HUES64 (cell line): Measurements from ENCODE around the gene RGL4.
"Not testable (repeated sequence)": the region's sequence is repeated elsewhere in the genome, so short reads cannot be mapped to it uniquely, and the experiment has no call there.

Experiments used
- H3K27ac ChIP-seq: 2 replicates; pipeline ENCODE4 v1.7.0; 2013; ENCODE audit warnings: low read depth, low read length, inconsistent platforms
- H3K27me3 ChIP-seq: 2 replicates; pipeline ENCODE4 v1.6.1; 2013; ENCODE audit warnings: mild to moderate bottlenecking, low read length; ENCODE audit not compliant: insufficient read depth
- H3K36me3 ChIP-seq: 2 replicates; pipeline ENCODE4 v1.6.1; 2013; ENCODE audit warnings: mild to moderate bottlenecking, low read length; ENCODE audit not compliant: insufficient read depth
- H3K4me1 ChIP-seq: 2 replicates; pipeline ENCODE4 v1.6.1; 2013; ENCODE audit warnings: mild to moderate bottlenecking, low read length, moderate library complexity; ENCODE audit not compliant: insufficient read depth
- H3K4me3 ChIP-seq: 2 replicates; pipeline ENCODE4 v1.5.1; 2013; ENCODE audit warnings: mild to moderate bottlenecking, low read length, moderate library complexity
- H3K9ac ChIP-seq: 2 replicates; pipeline ENCODE4 v1.6.1; 2013; ENCODE audit warnings: mild to moderate bottlenecking, low read depth, low read length
- H3K9me3 ChIP-seq: 2 replicates; pipeline ENCODE4 v1.6.1; 2013; ENCODE audit warnings: low read depth, low read length; ENCODE audit not compliant: insufficient read depth
- WGBS: fragments of 150-250, 120-280 bp; methylation state at CpG from one replicate; pipeline ENCODE4 v1.1.7; 2013; ENCODE audit warnings: missing lambda C conversion rate; 5-methylcytosine and 5-hydroxymethylcytosine counted together

The RGL4 gene

DNA sequence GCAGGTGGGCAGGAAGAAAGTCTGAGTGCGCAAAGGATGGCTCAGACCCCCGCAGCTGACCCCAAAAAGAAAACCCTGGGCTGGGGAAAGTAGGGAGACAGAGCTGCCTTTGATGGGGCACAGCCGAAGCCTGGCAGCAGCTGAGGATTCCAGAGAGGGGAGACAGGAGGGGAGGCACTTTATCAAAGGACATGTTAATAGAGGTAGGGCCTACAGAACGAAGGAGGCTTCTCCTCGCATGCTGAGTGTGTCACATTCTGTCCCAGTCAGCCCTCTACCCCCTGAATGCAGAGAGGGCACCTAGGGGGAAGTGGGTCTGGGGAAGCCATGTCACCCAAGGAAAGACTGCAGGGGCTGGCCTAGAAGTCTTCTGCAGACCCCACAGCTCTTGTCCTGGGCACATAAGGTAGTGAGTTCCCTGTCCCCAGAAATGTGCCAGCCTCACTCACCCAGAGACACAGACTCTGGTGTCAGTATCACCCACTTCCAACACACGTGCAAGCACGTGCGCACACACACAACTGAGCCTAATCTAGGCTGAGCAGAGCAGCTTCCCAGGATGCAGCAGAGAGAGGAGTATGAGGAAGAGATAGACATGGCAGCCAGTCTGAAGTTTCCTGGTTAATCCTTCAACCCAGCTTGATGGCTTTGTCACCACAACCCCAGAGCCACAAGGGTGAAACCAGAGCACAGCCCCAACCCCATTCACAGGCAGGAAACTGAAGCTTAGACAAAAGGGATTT lies 18.3 kb upstream of the RGL4 start:
- not testable (repeated sequence) for H3K36me3 ChIP-seq, H3K27me3 ChIP-seq, H3K27ac ChIP-seq, H3K9me3 ChIP-seq, H3K4me1 ChIP-seq, H3K9ac ChIP-seq, H3K4me3 ChIP-seq
- WGBS = 83% methylated on average over 8 of the region's 8 CpGs

DNA sequence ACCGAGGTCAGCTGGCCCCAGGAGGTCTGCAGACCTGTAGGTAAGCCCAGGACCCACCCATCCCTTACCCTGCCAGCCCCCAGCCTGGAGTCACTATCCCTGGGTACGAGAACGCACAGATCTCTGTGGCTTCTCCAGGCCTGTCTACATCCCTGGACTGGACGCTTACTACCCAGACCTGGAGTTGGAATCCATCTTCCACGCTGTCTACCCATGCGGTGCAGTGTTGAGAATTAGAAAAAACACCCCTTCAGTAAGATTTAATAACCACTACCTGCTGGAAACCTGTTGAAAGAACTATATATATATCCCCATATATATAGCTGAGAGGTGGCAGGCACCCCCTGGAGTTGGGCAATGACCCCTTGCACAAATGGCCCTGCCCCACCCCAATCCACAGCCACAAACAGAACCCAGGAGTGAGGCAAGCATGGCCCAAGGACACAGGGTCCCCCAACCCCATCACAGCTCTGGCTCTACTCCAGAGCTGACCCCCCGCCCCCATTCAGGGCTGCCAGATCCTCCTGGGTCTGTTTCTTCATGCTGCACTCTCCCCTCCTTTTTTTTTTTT lies 17.7 kb upstream of the RGL4 start:
- no peak overlapping the region for H3K4me3 ChIP-seq
- WGBS = 78% methylated on average over 7 of the region's 7 CpGs
- 0 out of 2 replicates have a peak, but pooled peaks cover 2% of the 10 kb centered on the region for H3K4me1 ChIP-seq
- no peaks in the 10 kb centered on the region for H3K36me3 ChIP-seq
- no peak overlapping the region for H3K27ac ChIP-seq
- H3K27me3 ChIP-seq = no peaks in the 10 kb centered on the region
- H3K9ac ChIP-seq = no peak overlapping the region
- no peaks in the 10 kb centered on the region for H3K9me3 ChIP-seq

DNA sequence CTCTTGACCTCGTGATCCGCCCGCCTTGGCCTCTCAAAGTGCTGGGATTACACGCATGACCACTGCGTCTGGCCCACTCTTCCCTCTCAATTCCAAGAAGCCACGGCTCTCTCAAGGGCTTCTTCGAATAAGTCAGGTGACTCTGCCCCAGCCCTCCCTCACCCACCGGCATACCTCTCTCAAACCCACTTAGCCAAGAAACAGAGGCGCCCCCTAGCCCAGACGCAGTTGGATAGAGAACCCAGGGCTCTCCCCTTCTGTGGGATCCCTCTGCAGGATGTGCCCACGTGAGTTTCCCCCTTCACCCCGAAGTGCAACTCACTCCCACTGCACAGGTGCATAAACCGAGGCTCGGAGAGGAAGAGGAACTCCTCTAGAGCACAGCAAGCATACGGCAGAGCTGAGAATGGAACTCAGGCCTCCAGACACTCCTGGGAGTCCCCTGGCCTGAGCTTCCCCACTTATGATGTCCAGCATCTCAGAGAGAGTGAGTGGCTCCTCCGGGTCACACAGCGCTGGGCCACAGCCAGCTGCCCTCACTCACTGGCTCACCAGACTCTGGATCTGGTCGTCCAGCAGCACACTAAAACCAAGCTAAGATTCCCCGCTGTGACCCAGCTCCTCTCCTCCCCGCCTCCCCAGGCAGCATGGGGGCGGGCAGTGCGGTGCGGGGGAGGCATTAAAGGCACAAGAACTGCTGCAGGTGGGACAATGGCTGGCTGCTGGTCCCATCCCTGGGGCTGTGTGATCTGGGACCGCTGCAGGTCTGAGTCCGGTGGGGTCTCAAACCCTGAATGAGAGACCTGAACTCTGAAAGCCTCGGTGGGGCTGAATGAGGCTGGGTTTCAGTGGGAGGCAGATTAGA lies 16.8 kb upstream of the RGL4 start:
- 67% methylated on average over 26 of the region's 26 CpGs for WGBS
- Histone ChIP-seq H3K27me3 (no peaks in the 10 kb centered on the region), H3K4me1 (0 out of 2 replicates have a peak, but pooled peaks cover 2% of the 10 kb centered on the region), H3K9me3 (no peaks in the 10 kb centered on the region), H3K4me3 (no peak overlapping the region), H3K27ac (no peak overlapping the region), H3K9ac (no peak overlapping the region), H3K36me3 (no peaks in the 10 kb centered on the region)

DNA sequence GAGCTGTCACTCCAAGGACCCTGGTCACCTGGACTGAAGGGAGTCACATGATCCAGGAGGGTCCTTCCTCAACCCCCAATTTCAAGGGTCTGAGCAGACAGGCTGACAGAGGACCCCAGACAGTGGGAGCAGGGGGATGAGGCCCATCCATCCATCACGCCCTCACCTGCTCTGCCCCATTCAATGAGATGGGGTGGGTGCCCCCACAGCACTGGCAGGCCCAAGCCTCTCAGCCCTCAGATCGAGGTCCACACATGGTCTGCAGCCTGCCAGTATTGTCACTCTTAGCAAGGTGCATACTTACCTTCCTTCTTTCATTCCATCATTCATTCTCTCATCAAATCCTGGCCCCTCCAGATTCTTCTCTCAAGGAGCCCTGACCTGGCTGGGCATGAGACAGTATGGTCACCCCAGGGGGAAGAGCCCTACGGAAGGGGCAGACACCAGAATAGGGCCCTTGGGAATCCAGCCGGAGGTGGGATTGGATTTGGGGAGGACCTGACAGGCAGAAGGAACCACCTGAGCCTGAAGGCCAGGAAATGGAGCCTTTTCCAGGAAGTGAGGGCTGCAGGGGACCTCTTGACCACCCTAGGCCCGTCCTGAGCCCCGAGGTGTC lies 15.8 kb upstream of the RGL4 start:
- 91% methylated on average over 6 of the region's 6 CpGs for WGBS
- H3K27me3 ChIP-seq, H3K4me1 ChIP-seq, H3K4me3 ChIP-seq, H3K36me3 ChIP-seq, H3K9me3 ChIP-seq, H3K9ac ChIP-seq, H3K27ac ChIP-seq: not testable (repeated sequence)

DNA sequence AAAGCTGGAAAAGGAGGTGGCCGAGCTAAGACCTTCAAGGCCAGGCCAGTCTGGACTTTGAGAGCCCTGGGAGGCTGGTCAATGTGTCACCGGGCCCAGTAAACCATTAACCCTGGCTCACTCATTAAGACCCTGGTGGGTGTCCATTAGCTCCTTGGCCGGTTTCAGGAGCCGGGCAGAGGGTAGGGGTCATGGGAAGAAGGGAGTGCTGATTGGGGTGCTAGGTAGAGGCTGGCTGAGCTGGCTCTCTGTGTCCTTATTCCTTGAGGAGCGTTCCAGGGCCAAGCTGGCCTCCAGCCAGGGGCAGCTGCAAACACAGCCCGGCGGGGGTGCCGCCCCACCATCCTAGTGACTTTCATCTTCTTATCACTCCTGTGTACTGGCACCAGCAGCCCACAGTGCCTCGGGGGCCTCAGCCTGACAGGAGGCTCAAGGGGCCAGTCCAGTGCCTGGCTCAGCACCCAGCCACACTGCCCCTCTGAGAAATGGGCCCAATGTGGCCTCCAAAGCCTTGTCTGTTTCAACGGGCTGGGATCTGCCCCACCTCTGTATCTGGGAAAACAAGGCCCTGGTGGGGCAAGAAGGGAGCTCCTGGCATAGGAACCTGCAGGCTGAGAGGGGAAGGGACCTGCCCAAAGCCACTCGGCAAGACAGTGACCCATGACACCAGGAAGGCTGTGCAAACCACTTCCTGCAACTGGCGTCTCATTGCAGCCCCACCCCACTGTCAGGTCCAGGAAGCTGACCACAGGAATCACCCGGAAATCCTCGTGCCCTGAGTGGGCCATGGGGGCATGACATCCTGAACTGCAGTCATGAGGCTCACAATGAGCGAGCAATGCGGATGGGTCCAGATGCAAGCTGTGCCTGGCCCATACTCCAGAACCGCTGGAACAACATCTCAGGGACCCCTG lies 15.1 kb upstream of the RGL4 start:
- H3K4me3 ChIP-seq = no peak overlapping the region
- no peak overlapping the region for H3K9ac ChIP-seq
- H3K4me1 ChIP-seq = 0 out of 2 replicates have a peak, but pooled peaks cover 2% of the 10 kb centered on the region
- H3K27me3 ChIP-seq = no peaks in the 10 kb centered on the region
- H3K9me3 ChIP-seq = no peaks in the 10 kb centered on the region
- WGBS = 90% methylated on average over 17 of the region's 17 CpGs
- H3K36me3 ChIP-seq = no peaks in the 10 kb centered on the region
- H3K27ac ChIP-seq = no peak overlapping the region

DNA sequence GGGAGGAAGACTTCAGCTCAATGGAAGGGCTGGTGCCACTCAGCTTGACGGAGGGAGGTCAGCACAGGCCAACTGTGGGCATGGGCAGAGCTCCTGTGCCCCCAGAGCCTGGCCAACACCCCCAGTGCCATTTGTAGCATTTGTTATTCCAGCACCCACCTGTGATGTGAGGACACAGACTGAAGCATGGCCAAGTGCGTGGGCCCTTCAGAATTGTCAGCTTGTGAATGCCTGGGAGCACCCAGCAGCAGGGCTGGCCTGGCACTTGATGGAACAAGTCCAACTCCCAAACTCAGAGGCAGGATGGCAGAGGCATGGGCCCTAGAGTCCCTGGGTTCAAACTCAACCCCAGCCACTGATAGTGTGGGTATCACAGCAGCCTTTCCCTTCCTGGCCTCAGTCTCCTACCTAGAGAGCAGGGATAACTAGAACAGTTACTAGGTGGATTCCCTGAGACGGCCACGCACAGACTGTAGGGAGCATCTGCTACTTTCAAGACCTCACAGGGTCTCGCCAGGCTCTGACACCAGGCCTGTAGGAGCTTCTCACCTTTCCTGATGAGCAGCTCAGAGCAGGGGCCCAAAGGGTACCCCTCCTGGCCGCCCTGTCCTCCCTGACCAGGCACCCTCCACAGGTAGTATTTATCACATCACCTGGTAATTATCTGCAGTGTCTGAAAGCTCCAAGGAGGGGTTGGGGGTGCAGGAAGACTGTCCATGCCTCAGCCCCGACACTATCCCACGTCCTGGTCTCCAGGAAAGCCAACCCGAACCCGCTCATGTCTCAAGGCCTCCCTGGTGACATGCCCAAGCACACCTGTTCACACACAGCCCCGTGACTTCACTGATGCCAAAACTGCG lies 13.7 kb upstream of the RGL4 start:
- H3K9me3 ChIP-seq, H3K36me3 ChIP-seq, H3K27ac ChIP-seq, H3K9ac ChIP-seq, H3K4me3 ChIP-seq, H3K4me1 ChIP-seq, H3K27me3 ChIP-seq: not testable (repeated sequence)
- WGBS = 91% methylated on average over 12 of the region's 12 CpGs

- Histone ChIP-seq H3K9me3 (no peaks in the 10 kb centered on the region), H3K27me3 (no peaks in the 10 kb centered on the region), H3K36me3 (peaks cover 6% of the 10 kb centered on the region; the same call in 1 of the 2 replicates), H3K27ac (no peak overlapping the region), H3K4me3 (no peak overlapping the region), H3K9ac (no peak overlapping the region), H3K4me1 (0 out of 2 replicates have a peak, but pooled peaks cover 2% of the 10 kb centered on the region)
- 86% methylated on average over 6 of the region's 6 CpGs for WGBS
These were observed 13.2 kb upstream of the RGL4 start for GRCh38 chr22:23677701-23677995.

- Histone ChIP-seq H3K4me1 (0 out of 2 replicates have a peak, but pooled peaks cover 2% of the 10 kb centered on the region), H3K4me3 (no peak overlapping the region), H3K9ac (no peak overlapping the region), H3K27ac (no peak overlapping the region), H3K27me3 (no peaks in the 10 kb centered on the region), H3K9me3 (no peaks in the 10 kb centered on the region), H3K36me3 (peaks cover 6% of the 10 kb centered on the region; the same call in 1 of the 2 replicates)
- 54% methylated on average over 6 of the region's 6 CpGs for WGBS
These were observed 12.7 kb upstream of the RGL4 start for GRCh38 chr22:23678133-23678532.

DNA sequence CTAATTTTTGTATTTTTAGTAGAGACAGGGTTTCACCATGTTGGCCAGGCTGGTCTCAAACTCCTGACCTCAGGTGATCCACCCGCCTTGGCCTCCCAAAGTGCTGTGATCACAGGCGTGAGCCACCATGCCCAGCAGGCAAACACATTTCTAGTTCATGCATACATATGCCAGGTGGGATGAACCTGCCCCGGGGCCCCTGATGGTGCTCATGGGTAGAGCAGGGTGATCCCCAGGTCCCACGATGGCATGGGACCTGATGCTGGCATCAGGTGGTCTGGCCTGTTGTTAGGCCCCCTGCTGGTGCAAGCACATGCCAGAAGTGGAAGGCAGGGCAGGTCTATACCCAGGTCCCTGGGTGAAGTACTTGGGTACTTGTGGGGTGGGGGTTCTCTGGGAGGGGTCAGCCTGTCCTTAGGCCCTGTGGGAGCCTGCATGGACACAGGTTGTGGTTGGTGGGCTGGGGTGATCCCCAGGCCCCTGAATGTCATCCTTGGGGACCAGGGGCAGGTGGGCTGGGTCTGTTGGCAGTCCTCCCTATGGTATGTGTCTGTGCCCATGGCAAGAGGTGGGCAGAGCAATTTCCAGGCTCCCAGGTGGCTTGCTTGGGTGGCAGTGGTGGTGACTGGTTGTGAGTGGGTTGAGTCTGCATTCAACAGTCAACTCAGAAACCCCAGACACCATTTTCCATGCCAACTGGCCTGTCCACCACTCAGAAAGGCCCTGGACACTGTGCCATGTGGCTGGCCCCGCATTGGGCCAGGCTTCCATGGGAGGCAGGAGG lies 9.6 kb upstream of the RGL4 start:
- Histone ChIP-seq H3K4me1 (no peaks in the 10 kb centered on the region), H3K9ac (no peak overlapping the region), H3K4me3 (no peak overlapping the region), H3K36me3 (peaks cover 6% of the 10 kb centered on the region; the same call in 1 of the 2 replicates), H3K27me3 (no peaks in the 10 kb centered on the region), H3K27ac (no peak overlapping the region), H3K9me3 (no peaks in the 10 kb centered on the region)
- WGBS = 91% methylated on average over 5 of the region's 5 CpGs
